Neural cell (in vitro differentiated cells): ENCODE measurements around the gene TBX2. TPM values are rescaled to one million over a fixed set of nuclear protein-coding genes. Genes with fewer than 3 reads are reported as not detected.

Experiments used
- H2AFZ ChIP-seq: fragments of 200-600, 300-800 bp; sonication (generic), shearing (Covaris generic); 2 replicates; pipeline ENCODE4 v1.6.0; 2014; ENCODE audit warnings: low read depth, mild to moderate bottlenecking, antibody characterized with exemption, low read length, moderate library complexity
- H3F3A ChIP-seq: fragments of 200-600 bp; shearing (Covaris generic); 2 replicates; pipeline ENCODE4 v1.6.1; 2016; ENCODE audit warnings: mild to moderate bottlenecking, moderate library complexity, mixed read lengths, antibody characterized with exemption, low read length; ENCODE audit not compliant: insufficient read depth, poor library complexity, severe bottlenecking
- H3K27ac ChIP-seq: fragments of 200-600, 300-800 bp; sonication (generic), shearing (Covaris generic); 2 replicates; pipeline ENCODE4 v1.5.1; 2014; ENCODE audit warnings: mild to moderate bottlenecking, low read length, moderate library complexity
- H3K27me3 ChIP-seq: fragments of 300-800, 200-600 bp; sonication (generic), shearing (Covaris generic); 2 replicates; pipeline ENCODE4 v1.6.0; 2014; ENCODE audit warnings: mild to moderate bottlenecking, low read depth, low read length, moderate library complexity; ENCODE audit not compliant: insufficient read depth
- H3K36me3 ChIP-seq: fragments of 300-800, 200-600 bp; sonication (generic), shearing (Covaris generic); 2 replicates; pipeline ENCODE4 v1.5.1; 2014; ENCODE audit warnings: mild to moderate bottlenecking, antibody characterized with exemption, low read length, moderate library complexity; ENCODE audit not compliant: insufficient read depth
- H3K4me2 ChIP-seq: fragments of 300-800, 200-600 bp; sonication (generic), shearing (Covaris generic); 2 replicates; pipeline ENCODE4 v1.6.0; 2014; ENCODE audit warnings: mild to moderate bottlenecking, low read length
- H3K4me3 ChIP-seq: fragments of 300-800, 200-600 bp; sonication (generic), shearing (Covaris generic); 2 replicates; pipeline ENCODE4 v1.5.1; 2014; ENCODE audit warnings: mild to moderate bottlenecking, low read length, moderate library complexity
- H3K79me2 ChIP-seq: fragments of 200-600 bp; shearing (Covaris generic); replicated peaks from 2 replicates; pipeline ENCODE4 v1.6.0; 2014; ENCODE audit warnings: mild to moderate bottlenecking, low read length, moderate library complexity; ENCODE audit not compliant: insufficient read depth
- H3K9ac ChIP-seq: fragments of 300-800, 200-600 bp; sonication (generic), shearing (Covaris generic); 2 replicates; pipeline ENCODE4 v1.6.1; 2016; ENCODE audit warnings: mild to moderate bottlenecking, low read length, mixed read lengths
- H3K9me2 ChIP-seq: fragments of 200-600 bp; shearing (Covaris generic); 2 replicates; pipeline ENCODE4 v1.6.1; 2016; ENCODE audit warnings: mild to moderate bottlenecking, low read length, mixed read lengths; ENCODE audit not compliant: insufficient read depth
- H3K9me3 ChIP-seq: fragments of 200-600, 300-800 bp; sonication (generic), shearing (Covaris generic); 2 replicates; pipeline ENCODE4 v1.6.1; 2016; ENCODE audit warnings: mild to moderate bottlenecking, mixed run types, low read length, moderate library complexity, mixed read lengths
- H4K20me1 ChIP-seq: fragments of 200-600 bp; shearing (Covaris generic); 2 replicates; pipeline ENCODE4 v1.6.1; 2016; ENCODE audit warnings: mild to moderate bottlenecking, mixed run types; ENCODE audit not compliant: insufficient read depth
- EP300 ChIP-seq: fragments of 450-650 bp; conservative IDR thresholded peaks from 2 replicates; pipeline ENCODE4 v1.6.1; 2014; ENCODE audit warnings: antibody characterized with exemption, mild to moderate bottlenecking, moderate library complexity; ENCODE audit not compliant: poor library complexity, severe bottlenecking
- EZH2 ChIP-seq: fragments of 200-600, 300-800 bp; shearing (Covaris generic), sonication (generic); IDR thresholded peaks from 2 replicates; pipeline ENCODE4 v1.6.1; 2014; ENCODE audit warnings: antibody characterized with exemption, low read length, borderline replicate concordance, mild to moderate bottlenecking; ENCODE audit not compliant: insufficient read depth, poor library complexity, severe bottlenecking
- MXI1 ChIP-seq: fragments of 450-650 bp; conservative IDR thresholded peaks from 2 replicates; pipeline ENCODE4 v1.6.1; 2014; ENCODE audit warnings: antibody characterized with exemption, mild to moderate bottlenecking; ENCODE audit not compliant: poor library complexity, severe bottlenecking
- POLR2AphosphoS5 ChIP-seq: IDR thresholded peaks from 2 replicates; pipeline ENCODE4 v1.6.1; 2012
- RAD21 ChIP-seq: fragments of 450-650 bp; conservative IDR thresholded peaks from 2 replicates; pipeline ENCODE4 v1.6.1; 2014; ENCODE audit warnings: antibody characterized with exemption, mild to moderate bottlenecking, moderate library complexity
- SMC3 ChIP-seq: fragments of 450-650 bp; conservative IDR thresholded peaks from 2 replicates; pipeline ENCODE4 v1.6.1; 2014; ENCODE audit warnings: antibody characterized with exemption, mild to moderate bottlenecking, moderate library complexity; ENCODE audit not compliant: poor library complexity
- TAF1 ChIP-seq: IDR thresholded peaks from 2 replicates; pipeline ENCODE4 v1.6.1; 2012; ENCODE audit warnings: low read depth
- polyA minus RNA-seq: library from RNA; depleted of rRNA, polyadenylated mRNA; stranded (reverse); fragments of >200 nt; gene quantifications from 2 replicates; pipeline ENCODE4 v1.2.3, GENCODE V29; 2014
- polyA plus RNA-seq: library from polyadenylated mRNA; depleted of rRNA; stranded (reverse); fragments of >200 nt; gene quantifications from 2 replicates; pipeline ENCODE4 v1.2.3, GENCODE V29; 2014
- TF ChIP-seq, protein P1 (sequence below): fragments of 450-650 bp; IDR thresholded peaks from 2 replicates; pipeline ENCODE4 v1.5.1; 2014; ENCODE audit warnings: antibody characterized with exemption, mild to moderate bottlenecking, moderate library complexity; ENCODE audit not compliant: poor library complexity, severe bottlenecking
- TF ChIP-seq, protein P2 (sequence below): IDR thresholded peaks from 2 replicates; pipeline ENCODE4 v1.6.1; 2012; ENCODE audit warnings: borderline replicate concordance

Gene TBX2
- polyA plus RNA-seq (not detected in 2 replicates), polyA minus RNA-seq (0.12 TPM in 1 of 2 replicates, not detected in the other)

DNA sequence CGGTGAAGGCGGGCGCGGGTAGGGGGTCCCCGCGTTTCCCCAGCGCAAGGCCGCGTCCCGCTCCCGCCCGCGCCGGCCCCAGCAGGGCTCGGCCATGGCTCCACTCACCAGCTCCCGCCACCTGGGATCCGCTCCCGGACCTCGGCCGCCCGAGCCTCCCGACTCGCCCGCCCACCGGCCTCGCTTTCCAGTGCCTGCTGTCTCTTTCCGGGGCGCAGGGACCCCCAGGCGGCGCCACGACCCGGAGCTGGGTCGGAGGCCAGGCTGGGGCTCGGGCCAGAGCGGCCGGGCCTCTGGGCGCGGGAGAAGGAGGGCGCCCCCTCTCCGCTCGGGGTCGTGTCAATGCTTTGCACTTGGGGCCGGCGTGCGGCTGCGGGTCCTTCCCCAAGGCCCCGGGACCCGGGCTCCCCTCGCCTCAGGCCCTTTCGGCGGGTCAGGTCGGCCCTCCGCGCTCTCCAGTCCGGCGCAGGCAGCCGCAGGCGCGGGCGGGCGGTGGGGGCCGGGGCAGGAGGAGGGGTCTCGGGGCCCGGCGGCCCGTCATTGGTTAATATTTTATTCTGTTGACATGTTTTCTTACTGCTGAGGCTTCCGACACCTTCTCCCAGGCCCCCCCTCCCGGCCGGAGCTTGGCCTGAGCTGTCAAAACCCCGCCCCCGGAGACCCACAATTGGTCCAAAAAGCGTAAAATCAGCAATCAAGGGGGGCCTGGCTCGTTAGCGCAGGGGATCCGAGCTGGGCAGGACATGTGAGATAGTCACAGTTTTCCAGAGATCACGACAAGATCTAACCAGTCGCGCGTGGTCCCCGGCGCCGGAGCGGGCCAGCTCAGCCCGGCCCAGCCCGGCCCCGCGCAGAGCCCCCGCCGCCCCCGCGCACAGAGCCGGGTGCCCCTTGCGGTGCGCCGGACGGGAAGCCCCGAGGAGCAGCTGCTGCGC is at the start of gene TBX2:
Gene TBX2, plus strand, starts transcription at position 713 of the 935 bp plus-strand sequence. CDS start 334 bp downstream, outside the sequence.
- peaks cover 4% of the 10 kb centered on the region for H3K9me3 ChIP-seq
- TF ChIP-seq MXI1 (no peak), EZH2 (peak; percentile 85)
- no peaks in the 10 kb centered on the region for H3K9me2 ChIP-seq
- no peak within 1 kb of the TSS for H3K4me3 ChIP-seq
- no peaks in the 10 kb centered on the region for H3K36me3 ChIP-seq
- no peak within 1 kb of the TSS for H3K27ac ChIP-seq
- no peaks in the 10 kb centered on the region for H3F3A ChIP-seq
- H3K4me2 ChIP-seq = no peak within 1 kb of the TSS
- H3K79me2 ChIP-seq = no peaks in the 10 kb centered on the region
- peaks cover 95% of the 10 kb centered on the region for H3K27me3 ChIP-seq
- H2AFZ ChIP-seq = no peak within 1 kb of the TSS
- H3K9ac ChIP-seq = no peak within 1 kb of the TSS
- no peaks in the 10 kb centered on the region for H4K20me1 ChIP-seq

DNA sequence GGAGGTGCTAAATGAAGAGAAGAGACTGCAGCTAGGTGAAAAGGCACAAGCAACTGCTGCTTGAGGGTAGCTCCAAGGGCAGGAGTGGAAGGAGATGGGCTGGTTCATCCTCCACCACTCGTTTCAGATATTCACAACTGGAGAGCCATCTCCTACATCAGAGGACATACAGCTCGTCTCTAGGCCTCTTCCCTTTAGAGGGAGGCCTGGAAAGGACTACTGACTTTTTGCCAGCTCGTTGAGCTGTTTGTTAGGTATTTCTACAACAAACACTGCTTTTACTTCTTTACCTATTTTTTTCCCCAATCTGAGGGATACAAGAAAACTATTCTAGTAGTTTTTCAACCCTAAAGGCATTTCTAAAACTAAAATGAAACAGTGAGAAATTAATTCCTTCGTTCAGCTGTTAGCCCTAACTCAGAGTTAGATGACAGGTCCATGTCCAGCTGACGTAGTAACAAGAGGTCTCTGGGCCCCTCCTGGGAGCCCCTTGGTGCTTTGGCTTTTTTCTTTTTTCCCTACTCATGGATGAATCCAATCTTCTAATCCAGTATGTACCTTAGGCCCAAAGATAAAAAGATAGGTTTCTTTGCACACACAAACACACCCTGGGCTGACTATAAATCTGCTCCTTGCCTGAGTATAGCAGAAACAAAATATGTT is 47.8 kb upstream of the TBX2 start:
- Histone ChIP-seq H3K27me3 (no peaks in the 10 kb centered on the region), H3F3A (no peaks in the 10 kb centered on the region), H3K9me2 (no peaks in the 10 kb centered on the region), H3K4me3 (no peak overlapping the region), H3K9ac (no peak overlapping the region), H3K79me2 (no peaks in the 10 kb centered on the region), H3K9me3 (no peaks in the 10 kb centered on the region), H3K36me3 (no peaks in the 10 kb centered on the region), H2AFZ (no peak overlapping the region), H4K20me1 (no peaks in the 10 kb centered on the region), H3K4me2 (no peak overlapping the region), H3K27ac (no peak overlapping the region)
- no peak for TF ChIP-seq EP300
- no peak for TF ChIP-seq SMC3
- no peak for TF ChIP-seq POLR2AphosphoS5
- no peak for TF ChIP-seq RAD21
- TF ChIP-seq MXI1 = no peak
- no peak for TF ChIP-seq EZH2
- TF ChIP-seq, protein P1, sequence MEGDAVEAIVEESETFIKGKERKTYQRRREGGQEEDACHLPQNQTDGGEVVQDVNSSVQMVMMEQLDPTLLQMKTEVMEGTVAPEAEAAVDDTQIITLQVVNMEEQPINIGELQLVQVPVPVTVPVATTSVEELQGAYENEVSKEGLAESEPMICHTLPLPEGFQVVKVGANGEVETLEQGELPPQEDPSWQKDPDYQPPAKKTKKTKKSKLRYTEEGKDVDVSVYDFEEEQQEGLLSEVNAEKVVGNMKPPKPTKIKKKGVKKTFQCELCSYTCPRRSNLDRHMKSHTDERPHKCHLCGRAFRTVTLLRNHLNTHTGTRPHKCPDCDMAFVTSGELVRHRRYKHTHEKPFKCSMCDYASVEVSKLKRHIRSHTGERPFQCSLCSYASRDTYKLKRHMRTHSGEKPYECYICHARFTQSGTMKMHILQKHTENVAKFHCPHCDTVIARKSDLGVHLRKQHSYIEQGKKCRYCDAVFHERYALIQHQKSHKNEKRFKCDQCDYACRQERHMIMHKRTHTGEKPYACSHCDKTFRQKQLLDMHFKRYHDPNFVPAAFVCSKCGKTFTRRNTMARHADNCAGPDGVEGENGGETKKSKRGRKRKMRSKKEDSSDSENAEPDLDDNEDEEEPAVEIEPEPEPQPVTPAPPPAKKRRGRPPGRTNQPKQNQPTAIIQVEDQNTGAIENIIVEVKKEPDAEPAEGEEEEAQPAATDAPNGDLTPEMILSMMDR = no peak
- TF ChIP-seq TAF1 = no peak
- TF ChIP-seq, protein P2, sequence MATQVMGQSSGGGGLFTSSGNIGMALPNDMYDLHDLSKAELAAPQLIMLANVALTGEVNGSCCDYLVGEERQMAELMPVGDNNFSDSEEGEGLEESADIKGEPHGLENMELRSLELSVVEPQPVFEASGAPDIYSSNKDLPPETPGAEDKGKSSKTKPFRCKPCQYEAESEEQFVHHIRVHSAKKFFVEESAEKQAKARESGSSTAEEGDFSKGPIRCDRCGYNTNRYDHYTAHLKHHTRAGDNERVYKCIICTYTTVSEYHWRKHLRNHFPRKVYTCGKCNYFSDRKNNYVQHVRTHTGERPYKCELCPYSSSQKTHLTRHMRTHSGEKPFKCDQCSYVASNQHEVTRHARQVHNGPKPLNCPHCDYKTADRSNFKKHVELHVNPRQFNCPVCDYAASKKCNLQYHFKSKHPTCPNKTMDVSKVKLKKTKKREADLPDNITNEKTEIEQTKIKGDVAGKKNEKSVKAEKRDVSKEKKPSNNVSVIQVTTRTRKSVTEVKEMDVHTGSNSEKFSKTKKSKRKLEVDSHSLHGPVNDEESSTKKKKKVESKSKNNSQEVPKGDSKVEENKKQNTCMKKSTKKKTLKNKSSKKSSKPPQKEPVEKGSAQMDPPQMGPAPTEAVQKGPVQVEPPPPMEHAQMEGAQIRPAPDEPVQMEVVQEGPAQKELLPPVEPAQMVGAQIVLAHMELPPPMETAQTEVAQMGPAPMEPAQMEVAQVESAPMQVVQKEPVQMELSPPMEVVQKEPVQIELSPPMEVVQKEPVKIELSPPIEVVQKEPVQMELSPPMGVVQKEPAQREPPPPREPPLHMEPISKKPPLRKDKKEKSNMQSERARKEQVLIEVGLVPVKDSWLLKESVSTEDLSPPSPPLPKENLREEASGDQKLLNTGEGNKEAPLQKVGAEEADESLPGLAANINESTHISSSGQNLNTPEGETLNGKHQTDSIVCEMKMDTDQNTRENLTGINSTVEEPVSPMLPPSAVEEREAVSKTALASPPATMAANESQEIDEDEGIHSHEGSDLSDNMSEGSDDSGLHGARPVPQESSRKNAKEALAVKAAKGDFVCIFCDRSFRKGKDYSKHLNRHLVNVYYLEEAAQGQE = no peak
